Fibroblast of upper back skin (primary cell): ENCODE measurements around the gene MGAT4A.

Experiments
- DNase-seq: peaks from one replicate; pipeline ENCODE4 v3.0.0-alpha.2; 2013

MGAT4A gene

GRCh38 chr2:98650998-98651397, 79.9 kb downstream of the MGAT4A start:
- no peak for DNase-seq

- no peak for DNase-seq
Measured at GRCh38 chr2:98649992-98650375, 80.9 kb downstream of the MGAT4A start.

GRCh38 chr2:98649135-98649991, 81.6 kb downstream of the MGAT4A start:
- DNase-seq, result peak; percentile 77

- no peak for DNase-seq
Measured at GRCh38 chr2:98648451-98648850, 82.5 kb downstream of the MGAT4A start.

- DNase-seq, result peak; percentile 61
Measured at GRCh38 chr2:98647636-98648035, 83.3 kb downstream of the MGAT4A start.

GRCh38 chr2:98643496-98644100, 87.3 kb downstream of the MGAT4A start:
- DNase-seq, result peak; percentile 8

- DNase-seq, result no peak
Measured at GRCh38 chr2:98637401-98638147, 93.4 kb downstream of the MGAT4A start.

GRCh38 chr2:98634406-98635092, 96.4 kb downstream of the MGAT4A start:
- no peak for DNase-seq

GRCh38 chr2:98632351-98632750, 98.6 kb downstream of the MGAT4A start:
- no peak for DNase-seq

GRCh38 chr2:98623657-98624056, 107.3 kb downstream of the MGAT4A start:
- peak; percentile 27 for DNase-seq

- no peak for DNase-seq
Measured at GRCh38 chr2:98617149-98617548, 113.8 kb downstream of the MGAT4A start.

- no peak for DNase-seq
Measured at GRCh38 chr2:98615481-98615880, 115.5 kb downstream of the MGAT4A start.

GRCh38 chr2:98614024-98614739, 116.8 kb downstream of the MGAT4A start:
- no peak for DNase-seq

GRCh38 chr2:98608962-98609604, 121.8 kb downstream of the MGAT4A start:
- peak; percentile 20 for DNase-seq

- DNase-seq, result peak; percentile 87
Measured at GRCh38 chr2:98608116-98608961, 122.6 kb downstream of the MGAT4A start, which contains the start of the genes COA5 and UNC50. Gene COA5, minus strand, starts transcription at chr2:98608512. Its CDS starts 107 bp downstream, at chr2:98608405. Gene UNC50, plus strand, starts transcription at chr2:98608589. Its CDS starts 1,171 bp downstream, at chr2:98609760.

- DNase-seq, result no peak
Measured at GRCh38 chr2:98607741-98608115, 123.2 kb downstream of the MGAT4A start.

- DNase-seq, result no peak
Measured at GRCh38 chr2:98607104-98607503, 123.8 kb downstream of the MGAT4A start.

- no peak for DNase-seq
Measured at GRCh38 chr2:98606431-98606830, 124.5 kb downstream of the MGAT4A start.

- no peak for DNase-seq
Measured at GRCh38 chr2:98605076-98605475, 125.9 kb downstream of the MGAT4A start.

GRCh38 chr2:98604547-98604946, 126.4 kb downstream of the MGAT4A start:
- DNase-seq, result no peak
